GM18868 (cell line): Measurements from ENCODE around the gene KCNMA1.

ENCODE experiments used
- ATAC-seq: cut with Tn5 transposase; IDR thresholded peaks from one replicate; pipeline ENCODE4 v1.9.1; 2021; ENCODE audit warnings: mild to moderate bottlenecking, moderate library complexity; ENCODE audit not compliant: unreplicated experiment

The KCNMA1 gene

DNA sequence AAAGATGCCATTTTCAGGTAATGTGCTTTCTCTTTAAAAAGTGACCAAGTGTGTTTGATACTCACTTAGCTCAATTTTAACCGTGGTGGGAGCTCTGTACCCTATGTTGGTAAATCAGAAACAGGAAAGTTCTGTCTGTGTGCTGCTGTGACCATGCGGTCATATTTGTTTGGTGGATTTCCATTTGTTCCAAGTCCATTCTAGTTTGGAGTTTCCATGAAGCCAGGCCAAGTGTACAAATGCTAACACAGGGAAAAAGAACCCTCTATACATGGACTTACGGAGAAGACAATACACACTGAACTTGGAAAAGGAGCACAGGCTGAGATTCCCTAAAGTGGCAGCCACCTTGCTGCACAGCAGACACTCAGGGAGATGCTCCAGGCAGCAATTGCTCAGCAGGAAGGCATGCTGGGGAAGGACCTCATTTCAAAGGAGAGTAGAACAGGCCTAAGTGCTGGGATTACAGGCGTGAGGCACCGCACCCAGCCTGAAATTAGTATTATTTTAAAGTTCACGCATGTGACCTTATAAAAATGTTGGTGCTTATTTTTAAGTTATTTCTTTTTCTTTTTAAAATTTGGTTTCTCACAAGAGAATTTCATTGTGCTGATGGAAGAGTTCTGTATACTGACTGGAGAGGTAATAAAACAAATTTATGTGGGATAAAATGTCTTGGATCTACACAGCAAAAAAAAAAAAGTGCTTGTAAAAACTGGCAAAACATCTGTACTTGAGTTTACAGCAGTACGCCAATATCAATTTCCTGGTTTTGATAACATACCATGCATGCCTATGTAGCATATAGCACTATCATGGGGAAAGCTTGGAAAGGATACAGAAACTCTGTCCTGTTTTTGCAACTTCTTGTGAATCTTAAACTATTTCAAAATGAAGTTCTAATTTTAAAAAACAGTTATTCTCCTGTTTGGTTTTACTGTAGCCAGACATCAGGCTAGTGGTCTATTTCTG is 436.2 kb downstream of the KCNMA1 start:
- ATAC-seq = no peak

- no peak for ATAC-seq
Observed at GRCh38 chr10:77197544-77197943, 440.1 kb downstream of the KCNMA1 start.

DNA sequence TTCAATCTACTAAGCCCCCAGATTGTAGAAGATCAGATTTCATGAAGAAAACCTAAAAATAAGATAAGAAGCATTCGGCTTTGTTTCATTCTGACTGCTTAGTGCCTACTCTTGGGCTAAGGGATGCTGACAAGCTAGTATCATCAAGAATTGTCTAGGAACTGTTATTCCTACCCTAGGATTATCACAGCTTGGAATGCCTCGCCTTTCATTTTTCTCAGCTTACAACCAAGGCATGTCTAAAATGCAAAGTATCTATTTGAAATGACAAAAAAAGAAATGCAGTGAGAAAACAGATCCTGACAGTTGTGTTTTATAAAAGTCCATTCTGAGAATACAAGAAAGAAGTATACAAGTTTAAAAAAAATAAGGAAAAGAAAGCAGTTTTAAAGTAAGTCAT is 441.0 kb downstream of the KCNMA1 start:
- ATAC-seq = no peak

DNA sequence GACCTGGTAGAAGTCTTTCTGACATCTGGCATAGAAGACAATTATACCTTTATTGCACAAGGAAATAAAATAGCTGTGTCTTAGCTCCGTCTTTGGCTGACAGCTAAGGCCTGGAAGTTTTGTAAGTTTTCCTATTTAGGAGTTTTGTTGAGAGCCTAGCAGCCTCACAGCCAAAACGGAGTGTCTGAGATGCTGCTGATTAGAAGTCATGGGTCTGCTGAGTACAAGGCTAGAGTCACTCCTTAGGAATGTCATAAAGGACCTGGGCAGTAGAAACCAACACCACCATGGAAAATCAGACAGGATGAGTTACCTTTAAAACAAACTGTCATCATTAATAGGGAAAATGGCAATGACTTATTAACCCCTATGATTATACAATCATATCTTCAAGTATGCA is 442.5 kb downstream of the KCNMA1 start:
- no peak for ATAC-seq

DNA sequence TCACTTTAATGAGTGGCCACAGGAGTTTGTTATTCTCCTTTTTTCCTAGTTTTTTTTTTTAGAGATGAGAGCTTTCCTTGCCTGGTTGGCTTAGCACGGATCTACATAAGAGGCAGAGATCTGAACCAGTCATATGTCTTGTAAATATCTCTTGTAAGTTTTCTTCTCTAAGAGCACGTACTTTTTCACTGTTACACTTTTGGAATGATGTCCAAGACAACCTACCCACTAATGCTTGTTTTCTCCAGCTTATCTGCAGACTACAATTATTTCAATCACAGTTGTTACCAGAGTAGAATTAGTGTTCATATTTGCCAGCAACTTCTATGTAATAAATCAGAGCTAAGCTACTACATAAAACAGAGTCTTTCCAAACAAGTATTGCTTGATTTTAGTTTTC is 444.6 kb downstream of the KCNMA1 start:
- ATAC-seq = no peak

- ATAC-seq = no peak
Observed at GRCh38 chr10:77192402-77192801, 445.2 kb downstream of the KCNMA1 start.

DNA sequence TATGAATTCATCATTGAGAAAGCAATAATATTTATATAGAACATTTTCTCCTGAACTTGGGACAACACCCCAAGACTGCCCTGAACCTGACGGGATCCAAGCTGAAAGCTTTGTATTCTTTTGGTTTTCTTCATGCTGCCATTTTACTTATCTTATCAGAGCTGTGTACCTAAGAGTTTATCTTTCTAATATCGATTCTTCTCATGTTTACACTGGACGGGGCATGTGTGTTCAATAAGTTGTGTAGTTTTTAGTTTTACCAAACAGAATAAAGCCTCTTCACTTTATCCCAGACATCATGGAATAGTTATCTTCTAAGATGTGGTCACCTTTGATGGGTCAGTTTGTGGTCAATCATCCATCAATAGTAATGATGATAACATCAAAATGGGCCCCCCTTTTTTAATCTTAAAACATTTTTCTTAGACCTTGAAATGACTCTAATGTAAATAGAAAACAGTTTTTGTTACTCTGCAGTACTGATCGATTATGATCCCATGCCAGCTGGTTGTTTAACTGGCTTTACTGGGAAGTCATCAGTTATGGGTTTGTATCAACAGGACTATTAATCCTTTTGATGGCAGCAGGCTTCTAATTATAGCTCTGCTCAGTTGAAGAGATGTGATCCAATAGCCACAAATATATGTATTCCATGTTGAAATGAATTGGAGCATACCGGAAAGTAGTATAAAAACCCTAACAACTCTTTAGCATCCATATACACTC is 446.1 kb downstream of the KCNMA1 start:
- no peak for ATAC-seq

- ATAC-seq = no peak
Observed at GRCh38 chr10:77190291-77190690, 447.3 kb downstream of the KCNMA1 start.

- no peak for ATAC-seq
Observed at GRCh38 chr10:77189520-77189919, 448.1 kb downstream of the KCNMA1 start.

DNA sequence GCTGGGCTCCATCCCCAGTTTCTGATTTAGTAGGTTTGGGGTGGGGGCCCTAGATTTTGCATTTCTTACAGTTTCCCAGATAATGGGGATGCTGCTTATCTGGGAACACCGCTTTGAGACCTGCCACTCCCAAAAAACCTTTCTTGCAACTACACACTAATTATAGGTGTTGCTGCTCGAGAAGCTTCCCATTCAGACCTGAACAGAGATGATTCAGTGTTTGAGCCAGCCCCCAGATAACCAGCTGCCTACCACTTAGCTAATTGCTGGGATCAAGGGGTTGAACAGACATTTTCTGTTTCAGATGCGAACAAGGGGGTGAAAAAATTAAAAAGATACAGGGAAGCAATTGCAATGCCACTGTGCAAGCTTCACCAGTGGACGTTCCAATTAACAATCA is 448.5 kb downstream of the KCNMA1 start:
- no peak for ATAC-seq

DNA sequence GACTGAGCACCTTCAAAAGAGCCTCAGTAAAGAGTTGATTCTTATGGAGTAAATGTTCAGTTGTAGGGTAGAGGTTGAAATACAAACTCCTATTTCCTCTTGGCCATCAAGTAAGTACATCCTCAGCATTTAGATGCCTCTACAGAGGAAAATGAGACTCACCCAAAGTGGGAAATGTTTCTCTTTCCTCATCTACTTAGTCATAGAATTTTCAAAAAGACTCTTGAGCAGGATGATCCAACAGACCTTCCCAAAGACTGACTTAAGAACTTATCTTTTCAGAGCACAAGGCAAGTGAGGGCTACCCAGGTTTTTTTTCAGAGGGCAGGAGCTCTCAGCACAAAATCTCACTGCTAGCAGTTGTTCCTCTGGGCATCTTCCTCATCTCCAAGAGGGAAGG is 449.1 kb downstream of the KCNMA1 start:
- no peak for ATAC-seq

DNA sequence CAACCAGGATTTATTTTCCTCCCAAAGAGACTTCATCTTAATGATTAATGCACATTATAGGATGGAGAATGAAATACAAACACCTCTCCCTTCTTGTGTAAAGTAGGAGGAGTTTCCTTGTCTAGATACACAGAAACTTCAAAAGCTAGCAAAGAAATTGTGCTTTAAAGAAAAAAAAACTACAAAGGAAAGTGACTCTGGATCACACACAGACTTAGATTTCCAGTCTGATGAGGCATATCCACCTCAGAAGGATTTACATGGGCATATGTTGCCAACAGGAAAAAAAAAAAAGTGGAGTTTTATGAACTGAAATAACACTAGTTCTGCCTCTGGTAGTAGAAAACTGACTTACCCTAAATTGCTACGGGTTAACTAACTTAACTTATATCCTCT is 449.6 kb downstream of the KCNMA1 start:
- ATAC-seq = no peak

- ATAC-seq = no peak
Observed at GRCh38 chr10:77187376-77187999, 450.1 kb downstream of the KCNMA1 start.

DNA sequence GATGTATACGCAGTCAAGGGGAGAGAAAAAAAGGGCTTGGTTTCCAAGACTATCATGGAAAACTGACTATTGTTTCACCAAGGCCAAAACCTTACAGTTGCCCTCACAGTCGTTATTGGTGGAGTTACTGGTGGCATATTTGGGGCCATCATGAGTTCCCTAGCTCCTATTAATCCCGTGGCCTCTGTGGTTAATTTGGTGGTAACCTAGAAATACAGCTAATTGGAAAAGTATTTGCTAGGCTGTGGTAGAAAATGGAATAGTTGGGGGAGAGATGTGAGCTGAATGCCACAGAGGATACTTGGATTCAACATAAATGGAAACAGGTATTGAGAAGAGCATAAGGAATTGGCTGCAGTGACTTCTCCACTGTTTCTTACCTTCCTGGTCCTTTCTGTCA is 450.7 kb downstream of the KCNMA1 start:
- ATAC-seq = no peak

- no peak for ATAC-seq
Observed at GRCh38 chr10:77185696-77186095, 451.9 kb downstream of the KCNMA1 start.

DNA sequence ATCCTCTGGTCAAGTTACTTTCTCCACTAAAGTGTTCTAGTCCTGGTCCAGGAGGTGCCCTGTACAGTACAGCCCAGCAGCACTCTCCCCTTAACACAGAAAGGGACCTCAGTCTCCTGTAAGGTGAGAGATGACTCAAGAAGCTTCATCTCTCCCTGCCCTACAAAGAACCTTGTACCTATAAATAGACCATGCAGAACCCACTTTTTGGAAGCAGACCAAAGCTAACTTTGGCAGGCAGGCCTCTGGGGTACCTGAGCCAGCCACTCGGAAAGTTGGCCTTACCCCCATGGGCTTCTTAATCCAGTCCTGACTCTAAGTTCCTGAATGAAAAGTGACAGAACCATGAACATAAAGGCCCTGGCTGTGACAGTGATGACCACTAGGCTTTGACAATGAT is 454.8 kb downstream of the KCNMA1 start:
- ATAC-seq = no peak

- ATAC-seq = no peak
Observed at GRCh38 chr10:77180794-77181193, 456.8 kb downstream of the KCNMA1 start.

- no peak for ATAC-seq
Observed at GRCh38 chr10:77180104-77180503, 457.5 kb downstream of the KCNMA1 start.

- no peak for ATAC-seq
Observed at GRCh38 chr10:77179015-77179695, 458.5 kb downstream of the KCNMA1 start.

GRCh38 chr10:77177589-77177988 is 460.0 kb downstream of the KCNMA1 start:
- ATAC-seq = no peak

DNA sequence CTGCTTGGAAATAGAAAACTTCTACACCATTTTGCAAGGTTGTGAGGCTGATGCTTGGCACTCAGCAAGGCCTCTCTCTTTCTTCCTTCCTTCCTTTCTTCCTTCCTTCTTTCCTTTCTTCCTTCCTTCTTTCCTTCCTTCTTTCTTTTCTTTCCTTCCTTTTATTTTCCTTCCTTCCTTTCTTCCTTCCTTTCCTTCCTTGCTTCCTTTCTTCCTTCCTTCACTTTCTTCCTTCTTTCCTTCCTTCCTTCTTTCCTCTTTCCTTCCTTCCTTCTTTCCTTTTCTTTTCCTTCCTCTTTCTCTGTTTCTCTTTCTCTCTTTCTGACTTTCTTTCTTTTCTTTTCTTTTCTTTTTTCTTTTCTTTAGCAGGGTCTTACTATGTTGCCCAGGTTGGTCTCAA is 460.4 kb downstream of the KCNMA1 start:
- no peak for ATAC-seq
